Activated CD8-positive, alpha-beta memory T cell treated with anti-CD3 and anti-CD28 coated beads, Interleukin-2, amount 50 U/mL, for 4 hours (primary cell): Measurements from ENCODE around the gene NEURL4.
"Not testable (repeated sequence)": the region's sequence is repeated elsewhere in the genome, so short reads cannot be mapped to it uniquely, and the experiment has no call there.

ENCODE experiments used
- DNase-seq: peaks from one replicate; pipeline ENCODE4 v3.0.0-alpha.2; 2020

The NEURL4 gene

GRCh38 chr17:7328840-7329373, at the start of gene NEURL4:
TSS of gene NEURL4 (minus strand) at chr17:7329335. CDS start at chr17:7329312, 23 bp downstream.
- no peak for DNase-seq

- no peak for DNase-seq
Observed at GRCh38 chr17:7374353-7374752, 45.2 kb upstream of the NEURL4 start.

GRCh38 chr17:7370853-7371252, 41.7 kb upstream of the NEURL4 start:
- DNase-seq, result no peak

- no peak for DNase-seq
Observed at GRCh38 chr17:7369825-7370224, 40.7 kb upstream of the NEURL4 start.

- DNase-seq, result not testable (repeated sequence)
Observed at GRCh38 chr17:7368599-7368994, 39.5 kb upstream of the NEURL4 start.

GRCh38 chr17:7367918-7368598, 38.9 kb upstream of the NEURL4 start:
- no peak for DNase-seq

- DNase-seq, result no peak
Observed at GRCh38 chr17:7367083-7367482, 37.9 kb upstream of the NEURL4 start.

GRCh38 chr17:7365963-7366362, 36.8 kb upstream of the NEURL4 start:
- not testable (repeated sequence) for DNase-seq

GRCh38 chr17:7363311-7363710, 34.2 kb upstream of the NEURL4 start:
- no peak for DNase-seq

- DNase-seq, result no peak
Observed at GRCh38 chr17:7361906-7362305, 32.8 kb upstream of the NEURL4 start.

GRCh38 chr17:7357381-7357780, 28.2 kb upstream of the NEURL4 start:
- no peak for DNase-seq

GRCh38 chr17:7356756-7357155, 27.6 kb upstream of the NEURL4 start:
- no peak for DNase-seq

- DNase-seq, result peak; percentile 84
Observed at GRCh38 chr17:7356072-7356549, 27.0 kb upstream of the NEURL4 start.

GRCh38 chr17:7355573-7355972, 26.4 kb upstream of the NEURL4 start:
- DNase-seq, result no peak

- DNase-seq, result no peak
Observed at GRCh38 chr17:7355053-7355452, 25.9 kb upstream of the NEURL4 start, which contains the start of gene TMEM95. TSS of gene TMEM95 (plus strand) at chr17:7355156. CDS start at chr17:7355205, 49 bp downstream.

- DNase-seq, result no peak
Observed at GRCh38 chr17:7354262-7354843, 25.2 kb upstream of the NEURL4 start.

- no peak for DNase-seq
Observed at GRCh38 chr17:7352910-7353635, 23.9 kb upstream of the NEURL4 start.

GRCh38 chr17:7352503-7352889, 23.4 kb upstream of the NEURL4 start:
- no peak for DNase-seq

- peak; percentile 73 for DNase-seq
Observed at GRCh38 chr17:7351665-7352502, 22.7 kb upstream of the NEURL4 start, which contains the start of gene KCTD11. TSS of gene KCTD11 (plus strand) at chr17:7352162.

- no peak for DNase-seq
Observed at GRCh38 chr17:7348478-7349242, 19.5 kb upstream of the NEURL4 start.

- no peak for DNase-seq
Observed at GRCh38 chr17:7347630-7348477, 18.7 kb upstream of the NEURL4 start.
